ENCODE results near the gene PLK5. TPM values are rescaled to one million over a fixed set of nuclear protein-coding genes. Genes with fewer than 3 reads are reported as not detected.
"Not testable (repeated sequence)": the region's sequence is repeated elsewhere in the genome, so short reads cannot be mapped to it uniquely, and the experiment has no call there.

The PLK5 gene, protein sequence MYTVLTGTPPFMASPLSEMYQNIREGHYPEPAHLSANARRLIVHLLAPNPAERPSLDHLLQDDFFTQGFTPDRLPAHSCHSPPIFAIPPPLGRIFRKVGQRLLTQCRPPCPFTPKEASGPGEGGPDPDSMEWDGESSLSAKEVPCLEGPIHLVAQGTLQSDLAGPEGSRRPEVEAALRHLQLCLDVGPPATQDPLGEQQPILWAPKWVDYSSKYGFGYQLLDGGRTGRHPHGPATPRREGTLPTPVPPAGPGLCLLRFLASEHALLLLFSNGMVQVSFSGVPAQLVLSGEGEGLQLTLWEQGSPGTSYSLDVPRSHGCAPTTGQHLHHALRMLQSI
- total RNA-seq, result 0.80 TPM

DNA sequence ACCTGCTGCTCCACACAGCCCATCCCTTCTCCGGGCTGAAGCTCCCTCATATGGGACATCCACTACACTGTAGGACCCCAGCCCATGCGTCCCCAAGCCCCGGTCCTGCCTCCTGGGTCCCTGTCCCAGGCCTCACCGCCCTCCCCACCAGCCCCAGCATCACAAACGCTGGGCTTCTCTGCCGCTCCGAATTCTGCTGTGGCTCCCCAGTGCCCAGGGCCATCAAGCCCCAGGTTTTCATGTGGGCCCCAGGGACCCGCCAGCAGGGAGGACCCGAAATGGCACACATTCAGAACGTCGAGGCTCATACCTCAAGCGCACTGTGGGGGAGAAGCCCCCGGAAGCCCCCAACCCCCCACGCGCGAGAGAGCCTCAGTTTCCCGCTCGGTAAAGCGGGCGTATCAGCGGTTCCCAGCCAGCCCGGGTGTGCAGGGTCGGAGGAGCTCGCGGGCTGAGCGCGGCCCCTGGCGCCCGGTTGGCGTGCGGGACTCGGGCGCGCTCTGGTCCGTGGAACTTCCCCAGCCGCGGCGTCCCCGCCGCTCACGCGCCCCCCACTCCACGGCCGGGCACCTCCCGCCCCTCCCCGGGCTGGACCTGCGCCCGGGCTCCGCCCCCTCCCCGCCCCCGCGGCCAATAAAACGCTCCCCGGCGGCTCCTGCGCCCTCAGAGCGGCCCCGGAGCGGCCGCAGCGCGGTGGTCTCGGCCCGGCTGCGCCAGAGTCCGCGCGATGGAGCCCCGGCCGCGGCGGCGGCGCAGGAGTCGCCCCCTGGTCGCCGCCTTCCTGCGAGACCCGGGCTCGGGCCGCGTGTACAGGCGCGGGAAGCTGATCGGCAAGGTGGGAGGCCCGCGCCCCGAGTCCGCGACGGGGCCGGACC lies at the start of gene PLK5:
Gene PLK5, plus strand, starts transcription at position 666 of the 875 bp plus-strand sequence. CDS start 2,920 bp downstream, outside the sequence.
- intact Hi-C loops (cut with DNase I), result no loop called here
- no peak for ATAC-seq
- no peak for DNase-seq (ENCODE audit: low spot score)

DNA sequence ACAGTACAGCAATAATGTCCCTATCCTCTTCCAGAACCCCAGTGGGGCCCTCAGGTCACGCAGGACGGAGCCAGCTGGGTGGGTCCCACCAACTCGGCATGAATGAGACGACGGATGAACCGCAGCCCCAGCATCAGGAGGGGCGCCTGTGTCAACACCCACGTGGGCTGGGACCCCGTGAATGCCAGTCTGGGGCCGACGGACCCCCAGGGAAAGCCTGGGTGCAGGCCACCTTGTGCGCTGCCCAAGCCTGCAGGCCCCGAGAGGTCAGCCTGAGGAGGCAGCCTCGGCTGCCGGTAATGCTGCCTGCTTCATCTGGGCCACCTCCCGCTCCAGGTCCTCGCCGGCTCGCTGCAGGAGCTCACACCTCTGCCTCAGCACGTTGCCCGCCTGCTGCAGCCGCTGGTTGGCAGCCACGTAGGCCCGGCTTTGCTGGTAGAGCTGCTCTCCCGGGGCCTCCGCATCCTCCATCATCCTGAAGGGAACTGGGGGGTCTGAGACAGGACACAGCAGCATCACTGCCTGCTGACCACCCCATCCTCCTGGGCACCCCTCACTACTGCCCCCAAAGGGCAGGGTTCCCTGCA lies 49.0 kb upstream of the PLK5 start:
- intact Hi-C loops (cut with DNase I), result no loop called here
- no peak for DNase-seq (ENCODE audit: low spot score)
- ATAC-seq, result no peak

DNA sequence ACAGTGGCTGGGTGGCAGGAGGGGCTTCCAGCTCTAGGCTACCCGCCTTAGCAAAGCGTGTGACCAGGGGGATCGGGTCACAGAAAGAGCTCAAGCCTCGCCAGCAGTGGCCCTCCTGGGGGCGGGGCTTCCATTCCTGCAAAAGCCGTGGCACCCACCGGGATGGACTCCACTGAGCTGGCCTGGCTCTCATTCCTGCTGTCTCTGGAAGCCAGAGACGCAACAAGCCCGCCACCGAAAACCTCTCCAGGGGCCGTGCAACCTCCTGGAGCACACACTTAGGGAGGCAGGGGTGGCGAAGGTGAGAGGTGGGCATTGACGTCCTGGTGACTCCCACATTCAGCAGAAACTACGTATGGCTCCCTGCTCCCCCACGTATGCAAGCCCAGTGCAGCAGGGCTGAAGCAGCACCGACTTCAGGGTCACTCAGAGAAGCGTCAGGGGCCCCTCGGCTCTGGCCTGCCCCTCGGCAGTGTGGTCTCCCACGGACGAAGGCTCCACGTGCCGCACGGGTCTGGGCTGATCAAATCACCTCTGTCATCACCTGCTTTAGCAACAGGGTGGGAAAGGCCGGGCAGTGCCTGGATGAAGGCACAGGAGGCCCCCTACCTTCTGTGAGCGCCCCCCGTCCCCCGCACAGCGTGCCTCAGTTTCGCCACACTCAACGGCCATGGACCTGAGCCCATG lies 48.0 kb upstream of the PLK5 start:
- ATAC-seq (no peak), DNase-seq (ENCODE audit: low spot score) (peak; percentile 60)
- intact Hi-C loops (cut with DNase I), result no loop called here

DNA sequence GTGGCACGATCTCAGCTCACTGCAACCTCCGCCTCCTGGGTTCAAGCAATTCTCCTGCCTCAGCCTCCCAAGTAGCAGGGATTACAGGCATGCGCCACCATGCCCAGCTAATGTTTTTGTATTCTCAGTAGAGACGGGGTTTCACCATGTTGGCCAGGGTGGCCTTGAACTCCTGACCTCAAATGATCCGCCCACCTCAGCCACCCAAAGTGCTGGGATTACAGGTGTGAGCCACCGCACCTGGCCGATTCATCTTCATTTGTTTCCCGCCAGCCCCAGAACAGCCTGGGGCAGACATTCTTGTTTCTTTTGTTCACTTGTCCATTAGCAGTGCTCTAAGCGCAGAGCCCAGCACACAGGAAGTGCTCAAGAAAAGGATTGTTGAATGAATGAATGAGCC lies 46.8 kb upstream of the PLK5 start:
- intact Hi-C loops (cut with DNase I); ATAC-seq; DNase-seq (ENCODE audit: low spot score): not testable (repeated sequence)

DNA sequence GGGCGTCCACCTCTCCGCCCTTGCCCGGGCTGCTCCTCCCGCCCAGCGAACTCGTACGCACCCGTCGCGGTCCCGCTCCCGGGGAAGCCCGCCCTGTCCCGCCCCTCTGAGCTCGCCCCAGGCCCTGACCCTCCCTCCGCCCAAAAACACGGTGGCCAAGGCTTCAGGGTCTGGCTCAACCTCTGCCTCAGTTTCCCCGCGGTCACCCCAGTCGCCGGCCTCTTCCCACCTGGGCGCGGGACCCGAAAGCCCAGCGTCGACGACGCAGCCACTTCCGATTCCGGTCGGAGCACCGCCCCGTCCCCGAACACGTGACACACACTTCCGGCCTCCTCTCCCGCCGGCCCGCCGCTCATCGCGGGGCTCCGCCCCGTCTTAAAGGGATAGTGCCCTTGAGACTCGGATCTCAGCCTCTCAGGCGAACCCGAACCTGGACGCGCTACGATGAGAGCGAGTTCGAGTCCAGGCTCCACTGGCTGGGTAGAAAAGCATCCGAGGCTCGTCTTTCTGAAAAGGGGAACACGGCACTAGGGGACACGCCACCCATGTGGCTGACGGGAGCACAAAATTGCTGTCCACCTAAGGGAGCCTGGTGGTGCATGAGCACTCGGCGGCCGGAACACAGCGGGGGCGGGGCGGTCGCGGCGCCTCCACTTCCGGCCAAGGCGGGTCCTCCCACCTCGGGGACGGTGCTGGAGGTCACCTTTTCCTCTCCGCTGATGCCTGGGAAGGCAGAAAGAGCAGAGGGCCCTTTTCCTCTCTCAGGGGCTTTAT lies 44.8 kb upstream of the PLK5 start, which contains the start of gene C19orf25:
Gene C19orf25, minus strand, starts transcription at position 282 of the 774 bp plus-strand sequence. CDS start 312 bp downstream, outside the sequence.
- intact Hi-C loops (cut with DNase I), result no loop called here
- DNase-seq (ENCODE audit: low spot score) (peak; percentile 97), ATAC-seq (peak; percentile 98)

DNA sequence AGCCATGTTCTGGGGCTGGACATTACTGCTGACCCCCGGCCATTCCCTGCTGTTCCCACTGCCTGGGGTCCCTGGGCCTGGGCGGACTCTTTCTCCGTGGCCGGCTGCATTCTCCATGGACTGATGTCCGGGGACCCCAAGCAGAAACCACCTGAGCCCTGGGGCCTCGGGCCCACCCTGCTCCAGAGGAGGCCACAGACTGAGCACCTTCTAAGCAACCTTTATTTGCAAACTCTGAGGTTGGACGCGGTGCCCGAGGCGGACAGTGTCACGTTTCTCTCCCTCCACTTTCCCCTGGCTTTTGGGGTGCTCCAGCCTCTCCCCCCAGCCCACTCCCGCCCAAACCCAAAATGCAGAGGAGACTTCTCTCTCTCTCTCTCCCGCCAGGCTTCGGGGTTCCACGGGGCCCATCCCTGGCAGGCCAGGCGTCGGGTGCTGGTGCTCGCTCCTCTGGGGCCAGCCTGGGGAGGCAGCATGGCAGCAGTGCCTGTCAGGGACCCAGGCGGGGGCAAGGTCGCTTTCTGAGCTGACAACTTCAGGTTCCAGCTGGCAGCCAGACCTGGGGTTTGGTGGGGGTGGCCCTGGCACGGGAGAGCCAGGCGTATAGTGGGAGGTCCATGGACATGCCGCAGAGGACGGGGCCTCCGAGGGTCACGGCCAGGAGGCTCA lies 42.5 kb upstream of the PLK5 start:
- peak; percentile 56 for DNase-seq (ENCODE audit: low spot score)
- intact Hi-C loops (cut with DNase I), result no loop called here

DNA sequence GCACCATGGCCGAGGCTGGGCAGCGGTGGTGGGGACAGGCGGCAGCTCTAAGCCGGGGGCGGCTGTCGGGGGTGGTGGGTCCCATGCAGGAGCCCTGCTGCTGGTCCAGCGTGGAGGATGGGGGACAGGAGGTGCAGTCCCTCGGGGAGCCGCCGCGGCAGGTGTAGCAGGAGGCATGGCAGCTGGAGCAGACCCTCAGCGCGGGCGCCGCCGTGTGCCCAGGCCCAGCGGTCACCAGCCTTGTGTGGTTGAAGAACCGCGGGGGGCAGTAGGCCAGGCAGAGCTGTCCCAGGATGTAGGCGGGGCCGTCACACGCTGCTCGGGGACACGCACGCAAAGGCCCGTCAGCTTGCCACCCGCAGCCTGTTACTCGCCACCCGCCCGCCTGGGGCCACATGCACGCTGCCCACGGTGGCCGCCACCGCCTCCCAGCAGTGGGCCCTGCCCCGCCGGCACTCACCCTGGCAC lies 42.0 kb upstream of the PLK5 start:
- DNase-seq (ENCODE audit: low spot score), result peak; percentile 55
- intact Hi-C loops (cut with DNase I), result no loop called here

More for the DNA sequence above, 42.5 kb upstream of the PLK5 start:
- no peak for ATAC-seq

DNA sequence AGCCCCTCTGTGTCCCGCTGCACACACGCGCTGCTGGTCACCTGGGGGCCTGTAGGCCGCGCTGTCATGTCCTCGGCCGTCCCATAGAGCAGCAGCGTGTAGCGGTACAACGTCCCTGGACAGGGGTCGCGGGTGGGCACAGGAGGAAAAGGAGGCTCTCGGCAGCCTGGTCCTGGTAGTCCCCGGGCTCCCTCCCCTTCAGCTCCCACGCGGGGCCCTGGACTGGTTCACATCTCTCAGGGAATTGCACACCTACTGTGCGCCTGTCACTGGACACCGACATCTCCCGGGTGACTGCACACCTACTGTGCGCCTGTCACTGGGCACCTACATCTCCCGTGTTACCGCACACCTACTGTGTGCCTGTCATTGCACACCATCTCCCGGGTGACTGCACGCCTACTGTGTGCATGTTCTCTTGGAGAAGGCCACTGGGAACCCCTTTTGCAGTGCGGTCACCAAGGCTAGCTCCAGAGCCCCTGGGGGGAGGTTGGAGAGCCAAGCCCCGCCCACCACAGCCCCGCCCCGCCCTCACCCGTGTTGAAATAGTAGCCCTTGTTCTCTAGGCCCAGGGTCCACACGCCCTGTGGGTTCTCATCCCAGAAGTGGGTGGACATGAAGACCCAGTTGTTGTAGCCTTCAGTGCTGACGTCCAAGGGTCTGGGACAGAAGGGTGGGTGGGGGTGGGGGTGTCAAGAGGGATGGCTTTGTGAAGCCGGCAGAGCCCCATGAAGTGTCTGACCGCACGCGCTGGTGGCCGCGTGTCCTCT lies 41.3 kb upstream of the PLK5 start:
- DNase-seq (ENCODE audit: low spot score), result peak; percentile 59

More for the DNA sequence above, 42.0 kb upstream of the PLK5 start:
- no peak for ATAC-seq

DNA sequence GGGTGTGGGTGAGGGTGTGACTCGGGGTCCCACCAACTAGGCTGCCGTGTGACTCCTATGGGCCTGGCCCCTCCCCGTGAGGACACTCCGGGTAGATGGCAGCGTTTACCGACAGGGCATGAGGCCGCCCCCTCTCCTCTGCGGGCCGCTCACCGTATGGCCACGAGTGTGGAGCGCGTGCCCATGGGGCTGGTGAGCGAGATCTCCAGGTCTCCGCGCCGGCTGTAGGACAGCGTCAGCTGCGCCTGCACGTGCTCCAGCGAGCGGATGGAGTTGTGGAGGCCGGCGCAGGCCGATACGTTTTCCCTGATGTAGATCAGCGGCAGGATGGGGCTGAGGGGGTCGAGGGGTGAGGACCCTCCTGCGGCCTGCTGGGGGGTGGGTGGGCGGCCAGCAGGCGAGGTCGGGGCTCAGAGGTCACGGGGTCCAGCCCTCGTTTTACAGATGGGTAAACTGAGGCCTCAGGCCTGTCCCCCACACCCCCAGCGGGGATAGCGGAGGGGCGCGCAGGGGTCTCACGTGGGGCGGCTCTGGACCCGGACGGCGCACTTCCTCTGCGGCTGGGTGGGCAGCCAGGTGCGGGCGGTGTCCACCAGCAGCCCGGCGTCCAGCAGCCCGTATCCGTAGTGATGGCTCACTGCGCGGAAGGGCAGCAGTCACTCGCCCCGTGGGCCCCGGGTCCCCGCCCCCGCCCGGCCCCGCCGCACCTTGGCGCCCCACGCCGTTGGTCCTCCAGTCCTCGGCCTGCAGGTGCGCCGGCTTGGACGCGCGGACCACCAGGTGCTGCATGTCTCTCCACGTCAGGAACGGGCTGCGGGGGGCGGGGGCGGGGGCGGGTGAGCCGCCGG lies 40.5 kb upstream of the PLK5 start:
- DNase-seq (ENCODE audit: low spot score) (peak; percentile 57), ATAC-seq (no peak)
- intact Hi-C loops (cut with DNase I), result no loop called here

More for the DNA sequence above, 41.3 kb upstream of the PLK5 start:
- ATAC-seq, result no peak
- intact Hi-C loops (cut with DNase I), result no loop called here

DNA sequence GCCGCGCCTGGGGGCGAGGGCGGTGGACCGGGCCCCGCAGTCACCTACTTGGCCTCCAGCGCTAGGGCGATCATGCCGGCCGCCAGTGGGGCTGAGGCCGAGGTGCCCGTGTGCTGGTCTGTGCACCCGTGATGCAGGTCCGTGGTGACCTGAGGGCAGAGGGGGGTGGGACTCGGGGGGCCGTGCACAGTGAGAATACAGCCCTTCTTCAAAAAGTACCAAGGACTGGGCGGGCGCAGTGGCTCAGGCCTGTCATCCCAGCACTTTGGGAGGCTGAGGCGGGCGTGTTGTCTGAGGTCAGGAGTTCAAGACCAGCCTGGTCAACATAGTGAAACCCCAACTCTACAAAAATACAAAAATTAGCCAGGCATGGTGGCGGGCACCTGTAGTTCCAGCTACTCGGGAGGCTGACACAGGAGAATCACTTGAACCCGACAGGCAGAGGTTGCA lies 39.9 kb upstream of the PLK5 start:
- intact Hi-C loops (cut with DNase I), result no loop called here
- DNase-seq (ENCODE audit: low spot score) (peak; percentile 55), ATAC-seq (no peak)

DNA sequence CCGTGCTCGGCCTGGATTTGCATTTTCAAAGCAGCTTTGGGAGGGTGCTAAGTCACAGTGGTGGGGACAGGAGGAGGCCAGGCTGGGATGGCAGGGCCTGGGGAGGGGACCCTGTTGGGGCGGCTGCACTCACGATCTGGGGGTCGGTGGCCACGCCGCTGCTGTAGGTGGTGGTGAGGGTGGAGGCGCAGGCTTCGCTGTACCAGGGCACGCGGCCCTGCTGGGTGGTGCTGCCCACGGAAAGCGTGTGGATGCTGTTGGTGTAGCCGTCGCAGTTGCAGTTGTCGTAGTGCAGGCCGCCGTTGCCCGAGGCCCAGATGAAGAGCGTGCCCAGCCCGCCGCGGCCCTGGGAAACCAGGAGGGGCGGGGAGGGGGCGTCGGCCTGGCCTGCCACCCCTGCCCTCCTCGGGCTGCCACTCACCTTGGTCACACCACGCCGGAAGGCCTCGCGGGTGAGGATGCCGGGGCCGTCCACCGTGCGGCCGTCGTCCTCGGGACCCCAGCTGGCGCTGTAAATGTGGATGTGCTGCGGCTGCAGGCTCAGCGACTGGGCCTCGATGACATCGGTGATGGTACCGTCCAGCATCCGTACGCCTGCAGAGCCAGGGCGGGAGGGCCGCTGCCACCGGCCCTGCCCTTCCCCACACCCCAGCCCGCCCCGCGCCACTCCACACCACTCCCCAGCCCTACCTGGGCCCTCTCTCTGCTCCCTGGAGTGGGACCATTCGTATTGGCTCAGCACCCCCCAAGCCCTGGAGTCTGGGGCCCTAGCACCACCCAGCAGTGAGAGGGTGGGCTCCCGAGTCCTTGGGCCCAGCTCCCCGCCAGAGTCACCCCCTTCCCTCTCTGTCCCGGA lies 36.9 kb upstream of the PLK5 start:
- ATAC-seq (no peak), DNase-seq (ENCODE audit: low spot score) (peak; percentile 59)
- intact Hi-C loops (cut with DNase I), result no loop called here

DNA sequence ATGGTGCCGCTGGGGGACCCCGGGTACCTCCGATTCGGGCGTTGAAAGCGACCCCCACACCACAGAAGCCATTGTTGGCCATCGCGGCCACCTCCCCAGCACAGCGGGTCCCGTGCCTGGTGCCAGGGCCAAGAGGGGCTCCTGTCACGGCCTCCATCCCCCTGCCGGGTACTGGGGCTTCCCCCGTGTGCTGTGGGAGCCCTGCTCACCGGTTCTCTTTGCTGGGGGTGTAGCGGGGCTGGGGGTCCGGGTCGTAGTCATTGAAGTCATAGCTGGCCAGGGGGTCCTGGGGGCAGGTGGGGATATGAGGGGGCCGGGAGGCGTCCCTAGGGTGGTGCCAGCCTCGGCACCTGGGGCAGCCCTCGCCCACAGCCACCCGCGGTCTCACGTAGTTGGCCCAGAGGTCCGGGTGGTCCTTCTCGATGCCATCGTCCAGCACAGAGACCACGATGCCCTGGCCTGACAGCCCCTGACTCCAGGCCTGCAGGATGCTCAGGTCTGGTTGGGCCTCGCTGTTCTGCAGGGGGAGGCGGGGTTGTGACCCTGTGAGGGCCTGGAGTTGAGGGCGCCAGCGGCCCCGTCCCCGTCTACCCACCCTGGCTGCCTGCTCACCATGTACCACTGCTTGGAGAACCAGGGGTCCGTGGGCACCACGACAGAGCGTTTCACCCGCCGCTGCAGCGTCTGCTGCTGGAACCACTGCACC lies 36.1 kb upstream of the PLK5 start:
- intact Hi-C loops (cut with DNase I), result no loop called here
- ATAC-seq (no peak), DNase-seq (ENCODE audit: low spot score) (peak; percentile 61)

DNA sequence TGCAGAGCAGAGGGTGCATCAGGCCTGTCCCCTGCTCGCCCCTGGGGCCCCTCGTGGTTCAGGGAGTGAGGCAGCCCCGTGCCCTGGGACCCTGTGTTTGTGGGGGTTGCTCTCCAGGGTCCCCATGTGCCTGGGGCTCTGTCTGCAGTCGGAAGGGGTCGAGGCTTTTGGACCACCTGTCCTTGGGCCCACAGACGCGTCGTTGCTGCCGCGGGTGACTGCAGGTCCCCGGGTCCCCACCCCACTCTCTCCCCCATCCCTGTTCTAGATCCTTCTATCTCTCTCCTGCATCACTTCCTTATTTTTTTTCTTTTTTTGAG lies 35.6 kb upstream of the PLK5 start:
- intact Hi-C loops (cut with DNase I), result no loop called here
- DNase-seq (ENCODE audit: low spot score) (peak; percentile 54), ATAC-seq (no peak)

DNA sequence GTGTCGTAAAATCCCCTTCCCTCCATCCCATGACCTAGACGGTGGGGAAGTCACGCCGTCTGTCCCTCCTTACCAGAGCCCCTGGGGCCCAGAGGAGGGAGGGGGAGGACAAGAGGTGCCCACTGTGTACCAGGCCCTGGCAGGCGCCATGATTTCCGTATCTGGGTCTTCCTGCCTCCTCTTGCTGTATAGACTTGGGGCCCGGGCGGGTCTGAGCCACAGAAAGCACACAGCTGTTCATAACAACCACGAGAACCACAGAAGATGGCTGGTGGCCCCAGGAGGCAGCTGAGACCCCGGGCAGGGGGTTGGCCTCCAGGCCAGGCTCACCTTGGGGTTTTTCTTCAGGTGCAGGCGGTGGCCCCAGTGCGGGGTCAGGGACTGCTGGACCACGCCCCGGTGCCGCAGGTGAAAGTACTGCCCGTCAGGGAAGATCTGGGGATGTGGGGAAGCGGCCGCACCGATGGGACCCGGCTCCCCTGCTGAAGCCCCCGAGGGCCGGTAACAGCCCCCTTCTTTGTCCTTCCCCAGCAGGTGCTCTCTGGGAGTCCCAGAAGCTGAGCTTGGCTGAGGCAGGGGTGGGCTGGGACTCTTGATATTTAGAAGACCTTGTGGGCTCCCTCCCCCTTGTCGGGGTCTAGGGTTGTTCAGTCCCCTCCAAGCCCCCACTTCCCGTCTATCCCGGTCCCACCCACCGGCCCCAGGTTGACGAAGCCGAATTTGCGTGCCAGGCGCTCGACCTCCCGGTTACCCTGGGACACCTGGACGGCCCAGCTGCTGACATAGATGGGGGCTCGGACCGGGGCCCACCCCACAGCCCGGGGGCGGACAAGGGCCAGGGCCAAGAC lies 34.2 kb upstream of the PLK5 start:
- intact Hi-C loops (cut with DNase I), result no loop called here
- DNase-seq (ENCODE audit: low spot score), result peak; percentile 65

More for the DNA sequence above, 34.2 kb upstream of the PLK5 start:
- no peak for ATAC-seq

All from sciatic nerve (tissue), 2 donors.